Measurements from ENCODE around the gene MACF1. TPM values are rescaled to one million over a fixed set of nuclear protein-coding genes. Genes with fewer than 3 reads are reported as not detected.
"Not testable (repeated sequence)": the region's sequence is repeated elsewhere in the genome, so short reads cannot be mapped to it uniquely, and the experiment has no call there.

The MACF1 gene
- total RNA-seq, 1 donor from 2014 or later = 222 TPM

DNA sequence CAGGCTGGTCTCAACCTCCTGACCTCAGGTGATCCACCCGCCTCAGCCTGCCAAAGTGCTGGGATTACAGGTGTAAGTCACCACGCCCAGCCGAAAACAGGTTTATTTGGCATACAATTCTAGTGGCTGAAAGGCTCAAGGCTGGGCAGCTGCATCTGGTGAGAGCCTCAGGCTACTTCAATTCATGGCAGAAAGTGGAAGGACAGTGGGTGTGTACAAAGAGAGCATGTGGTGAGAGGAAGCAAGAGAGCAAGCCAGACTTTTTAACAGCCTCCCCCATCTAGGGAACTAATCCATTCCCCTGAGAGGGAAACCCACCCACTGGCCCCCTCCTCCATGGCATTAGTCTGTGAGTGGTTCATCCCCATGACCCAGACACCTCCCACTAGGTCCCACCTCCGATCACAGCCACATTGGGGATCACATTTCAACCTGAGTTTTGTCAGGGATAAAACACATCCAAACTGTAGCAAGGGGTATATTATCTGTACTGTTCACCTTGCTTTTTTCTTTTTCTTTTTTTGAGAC is 296.4 kb downstream of the MACF1 start:
- Mint-ChIP-seq H3K4me3 (no peak overlapping the region), H3K27ac (no peak overlapping the region), H3K27me3 (ENCODE audit: insufficient read depth, low read depth) (peaks cover 6% of the 10 kb centered on the region), H3K9me3 (peaks cover 3% of the 10 kb centered on the region), H3K4me1 (peaks cover 4% of the 10 kb centered on the region), H3K36me3 (peaks cover 3% of the 10 kb centered on the region)
- Histone ChIP-seq H3K4me2 (no peak overlapping the region), H2AFZ (replicated peaks) (no peak overlapping the region), H3F3A (ENCODE audit: low read depth) (no peaks in the 10 kb centered on the region), H3K4me3 (no peak overlapping the region), H3K9me3 (ENCODE audit: low read depth) (no peaks in the 10 kb centered on the region), H4K20me1 (ENCODE audit: low read depth) (no peaks in the 10 kb centered on the region), H3K27me3 (peaks cover 9% of the 10 kb centered on the region), H3K27ac (no peak overlapping the region), H3K79me2 (ENCODE audit: low read depth) (no peaks in the 10 kb centered on the region), H3K36me3 (no peaks in the 10 kb centered on the region), H3K4me1 (no peaks in the 10 kb centered on the region), H3K9ac (no peak overlapping the region)
- no peak for TF ChIP-seq EZH2 (IDR thresholded peaks at IDR 0.05)
- DNase-seq (ENCODE audit: low spot score) = no peak

DNA sequence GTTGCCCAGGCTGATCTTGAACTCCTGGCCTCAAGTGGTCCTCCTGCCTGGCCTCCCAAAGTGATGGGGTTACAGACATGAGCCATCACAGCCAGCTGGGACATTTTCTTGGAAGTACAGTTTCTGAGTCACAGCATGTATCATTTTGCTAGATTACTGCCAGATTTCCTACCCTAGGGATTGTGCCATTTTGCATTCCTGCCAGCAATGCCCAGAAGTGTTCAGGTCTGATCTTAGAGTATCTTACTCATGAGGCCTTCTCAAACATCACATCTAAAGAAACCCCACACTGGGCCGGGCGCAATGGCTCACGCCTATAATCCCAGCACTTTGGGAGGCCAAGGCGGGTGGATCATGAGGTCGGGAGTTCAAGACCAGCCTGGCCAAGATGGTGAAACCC is 297.2 kb downstream of the MACF1 start:
- no peak overlapping the region for H2AFZ ChIP-seq (replicated peaks)
- no peak for DNase-seq (ENCODE audit: low spot score)
- H4K20me1 ChIP-seq (ENCODE audit: low read depth) = no peaks in the 10 kb centered on the region
- H3K4me1 Mint-ChIP-seq = peaks cover 4% of the 10 kb centered on the region
- TF ChIP-seq EZH2 (IDR thresholded peaks at IDR 0.05) (no peak), EZH2phosphoT487 (IDR thresholded peaks at IDR 0.05) (no peak), CTCF (IDR thresholded peaks at IDR 0.05) (no peak)
- no peak overlapping the region for H3K27ac Mint-ChIP-seq
- no peak overlapping the region for H3K27ac ChIP-seq
- H3K4me3 Mint-ChIP-seq = no peak overlapping the region
- peaks cover 6% of the 10 kb centered on the region for H3K27me3 Mint-ChIP-seq (ENCODE audit: insufficient read depth, low read depth)
- H3K9me3 Mint-ChIP-seq = peaks cover 3% of the 10 kb centered on the region
- H3K27me3 ChIP-seq = peaks cover 6% of the 10 kb centered on the region
- no peak overlapping the region for H3K4me2 ChIP-seq
- H3F3A ChIP-seq (ENCODE audit: low read depth) = no peaks in the 10 kb centered on the region
- H3K36me3 ChIP-seq = no peaks in the 10 kb centered on the region
- H3K9me3 ChIP-seq (ENCODE audit: low read depth) = no peaks in the 10 kb centered on the region
- no peak overlapping the region for H3K9ac ChIP-seq
- H3K36me3 Mint-ChIP-seq = peaks cover 3% of the 10 kb centered on the region
- H3K4me3 ChIP-seq = no peak overlapping the region
- no peaks in the 10 kb centered on the region for H3K79me2 ChIP-seq (ENCODE audit: low read depth)
- no peaks in the 10 kb centered on the region for H3K4me1 ChIP-seq

DNA sequence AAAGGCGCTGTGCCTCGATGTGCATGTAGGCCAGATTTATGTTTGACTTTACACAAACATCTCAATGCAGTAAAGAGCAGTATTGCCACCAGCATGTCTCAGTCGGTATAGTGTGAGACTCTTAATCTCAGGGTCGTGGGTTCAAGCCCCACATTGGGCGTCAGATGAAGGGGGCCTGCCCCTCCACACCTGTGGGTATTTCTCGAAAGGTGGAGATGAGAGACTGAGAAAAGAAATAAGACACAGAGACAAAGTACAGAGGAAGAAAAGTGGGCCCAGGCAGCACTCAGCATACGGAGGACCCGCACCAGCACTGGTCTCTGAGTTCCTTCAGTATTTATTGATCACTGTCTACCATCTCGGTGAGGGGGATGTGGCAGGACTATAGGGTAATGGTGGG is 299.9 kb downstream of the MACF1 start:
- not testable (repeated sequence) for H3K27me3 ChIP-seq; DNase-seq (ENCODE audit: low spot score); H3K27ac Mint-ChIP-seq; H3K4me1 ChIP-seq; H3F3A ChIP-seq (ENCODE audit: low read depth); H3K27ac ChIP-seq; H3K27me3 Mint-ChIP-seq (ENCODE audit: insufficient read depth, low read depth); H3K36me3 ChIP-seq; H3K9me3 ChIP-seq (ENCODE audit: low read depth); H3K4me2 ChIP-seq; H2AFZ ChIP-seq (replicated peaks); H3K9ac ChIP-seq; H3K36me3 Mint-ChIP-seq; H3K79me2 ChIP-seq (ENCODE audit: low read depth); H3K9me3 Mint-ChIP-seq; H3K4me3 Mint-ChIP-seq; H3K4me3 ChIP-seq; H4K20me1 ChIP-seq (ENCODE audit: low read depth)
- peaks cover 11% of the 10 kb centered on the region for H3K4me1 Mint-ChIP-seq

- Histone ChIP-seq H3K9me3 (ENCODE audit: low read depth) (no peaks in the 10 kb centered on the region), H3K36me3 (no peaks in the 10 kb centered on the region), H3K4me1 (no peaks in the 10 kb centered on the region), H3K4me2 (no peak overlapping the region), H3K4me3 (no peak overlapping the region), H3K9ac (no peak overlapping the region), H4K20me1 (ENCODE audit: low read depth) (no peaks in the 10 kb centered on the region), H3K27me3 (no peaks in the 10 kb centered on the region), H3K27ac (no peak overlapping the region), H3F3A (ENCODE audit: low read depth) (no peaks in the 10 kb centered on the region), H3K79me2 (ENCODE audit: low read depth) (no peaks in the 10 kb centered on the region), H2AFZ (replicated peaks) (no peak overlapping the region)
- peaks cover 3% of the 10 kb centered on the region for H3K9me3 Mint-ChIP-seq
- no peak for DNase-seq (ENCODE audit: low spot score)
- peaks cover 4% of the 10 kb centered on the region for H3K27me3 Mint-ChIP-seq (ENCODE audit: insufficient read depth, low read depth)
- TF ChIP-seq EZH2phosphoT487 (IDR thresholded peaks at IDR 0.05) = no peak
- no peak for TF ChIP-seq EZH2 (IDR thresholded peaks at IDR 0.05)
- H3K4me3 Mint-ChIP-seq = no peak overlapping the region
- no peak overlapping the region for H3K27ac Mint-ChIP-seq
- peaks cover 13% of the 10 kb centered on the region for H3K4me1 Mint-ChIP-seq
- peaks cover 3% of the 10 kb centered on the region for H3K36me3 Mint-ChIP-seq
These were observed 300.8 kb downstream of the MACF1 start for GRCh38 chr1:39505289-39505688.

All from neural progenitor cell (in vitro differentiated cells).